HPDE6-E6E7 (cell line): ENCODE measurements around the gene KBTBD13.
"Not testable (repeated sequence)": the region's sequence is repeated elsewhere in the genome, so short reads cannot be mapped to it uniquely, and the experiment has no call there.

Source experiments
- DNase-seq: peaks from one replicate; pipeline ENCODE4 v3.0.0; 2011; ENCODE audit warnings: missing footprints; ENCODE audit errors: extremely low spot score

The KBTBD13 gene

DNA sequence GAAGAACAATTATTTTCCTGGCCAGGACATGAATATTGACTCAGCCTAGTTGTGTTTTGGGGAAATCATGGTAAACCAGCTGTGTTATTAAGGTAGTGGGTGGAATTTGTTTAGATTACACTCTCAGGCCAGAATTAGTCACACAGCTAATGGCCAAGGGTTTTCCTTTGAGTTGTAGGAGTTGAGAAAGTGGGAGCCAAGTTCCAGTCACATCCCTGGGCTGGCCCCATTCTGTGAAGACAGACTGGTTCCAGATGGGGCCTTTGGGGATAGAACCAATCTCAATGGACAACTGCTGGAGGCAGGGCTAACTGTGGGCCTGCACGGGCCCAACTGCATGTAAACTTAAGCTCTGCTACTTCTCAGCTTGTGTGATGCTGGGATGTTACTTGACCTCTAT is 7.4 kb upstream of the KBTBD13 start:
- no peak for DNase-seq

- no peak for DNase-seq
Observed at GRCh38 chr15:65069779-65070546, 6.6 kb upstream of the KBTBD13 start.

GRCh38 chr15:65071381-65071811 is 5.2 kb upstream of the KBTBD13 start:
- no peak for DNase-seq

DNA sequence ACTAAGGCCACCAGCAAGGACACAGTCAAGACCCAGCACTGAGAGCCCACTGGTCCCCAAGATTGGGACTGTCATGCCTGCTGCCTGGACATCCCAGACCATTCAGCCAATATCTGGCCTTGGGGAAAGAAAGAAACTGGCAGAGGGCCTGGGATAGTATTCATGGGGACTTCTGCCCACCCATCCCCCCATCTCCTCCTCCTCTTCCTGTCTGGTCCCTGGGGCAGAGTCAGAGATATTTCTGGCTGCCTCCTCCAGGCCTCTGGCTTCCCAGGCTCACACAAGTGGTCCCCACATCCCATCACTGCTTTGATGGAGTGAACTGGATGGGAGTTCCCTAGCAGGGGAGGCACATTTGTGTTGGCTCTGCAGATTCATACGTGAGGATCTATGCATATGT is 4.5 kb upstream of the KBTBD13 start:
- DNase-seq, result no peak

DNA sequence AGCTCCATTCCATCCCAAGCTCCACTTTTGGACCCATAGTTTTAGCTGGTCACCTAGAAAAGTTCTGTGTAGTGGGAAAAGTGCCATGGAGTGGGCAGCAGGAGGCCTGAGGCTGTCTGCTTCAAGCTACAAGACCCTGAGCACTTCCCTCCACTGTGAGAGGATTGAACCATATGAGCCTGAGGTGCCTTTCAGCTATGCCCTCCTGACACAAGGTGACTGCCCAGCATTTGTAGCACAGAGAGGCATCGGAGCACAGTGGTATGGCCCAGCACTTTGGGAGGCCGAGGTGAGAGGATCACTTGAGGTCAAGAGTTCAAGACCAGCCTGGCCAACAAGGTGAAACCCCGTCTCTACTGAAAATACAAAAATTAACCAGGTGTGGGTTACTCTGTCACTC is 3.9 kb upstream of the KBTBD13 start:
- DNase-seq, result no peak

GRCh38 chr15:65074946-65075345 is 1.6 kb upstream of the KBTBD13 start:
- not testable (repeated sequence) for DNase-seq

DNA sequence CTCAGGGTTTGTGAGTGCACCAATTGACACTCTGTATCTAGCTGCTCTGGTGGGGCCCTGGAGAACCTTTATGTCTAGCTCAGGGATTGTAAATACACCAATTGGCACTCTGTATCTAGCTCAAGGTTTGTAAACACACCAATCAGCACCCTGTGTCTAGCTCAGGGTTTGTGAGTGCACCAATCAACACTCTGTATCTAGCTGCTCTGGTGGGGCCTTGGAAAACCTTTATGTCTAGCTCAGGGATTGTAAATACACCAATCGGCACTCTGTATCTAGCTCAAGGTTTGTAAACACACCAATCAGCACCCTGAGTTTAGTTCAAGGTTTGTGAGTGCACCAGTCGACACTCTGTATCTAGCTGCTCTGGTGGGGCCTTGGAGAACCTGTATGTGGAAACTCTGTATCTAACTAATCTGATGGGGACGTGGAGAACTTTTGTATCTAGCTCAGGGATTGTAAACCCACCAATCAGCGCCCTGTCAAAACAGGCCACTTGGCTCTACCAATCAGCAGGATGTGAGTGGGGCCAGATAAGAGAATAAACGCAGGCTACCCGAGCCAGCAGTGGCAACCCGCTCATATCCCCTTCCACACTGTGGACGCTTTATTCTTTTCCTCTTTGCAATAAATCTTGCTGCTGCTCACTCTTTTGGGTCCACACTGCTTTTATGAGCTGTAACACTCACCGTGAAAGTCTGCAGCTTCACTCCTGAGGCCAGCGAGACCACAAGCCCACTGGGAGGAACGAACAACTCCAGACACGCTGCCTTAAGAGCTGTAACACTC is 745 bp upstream of the KBTBD13 start:
- not testable (repeated sequence) for DNase-seq

DNA sequence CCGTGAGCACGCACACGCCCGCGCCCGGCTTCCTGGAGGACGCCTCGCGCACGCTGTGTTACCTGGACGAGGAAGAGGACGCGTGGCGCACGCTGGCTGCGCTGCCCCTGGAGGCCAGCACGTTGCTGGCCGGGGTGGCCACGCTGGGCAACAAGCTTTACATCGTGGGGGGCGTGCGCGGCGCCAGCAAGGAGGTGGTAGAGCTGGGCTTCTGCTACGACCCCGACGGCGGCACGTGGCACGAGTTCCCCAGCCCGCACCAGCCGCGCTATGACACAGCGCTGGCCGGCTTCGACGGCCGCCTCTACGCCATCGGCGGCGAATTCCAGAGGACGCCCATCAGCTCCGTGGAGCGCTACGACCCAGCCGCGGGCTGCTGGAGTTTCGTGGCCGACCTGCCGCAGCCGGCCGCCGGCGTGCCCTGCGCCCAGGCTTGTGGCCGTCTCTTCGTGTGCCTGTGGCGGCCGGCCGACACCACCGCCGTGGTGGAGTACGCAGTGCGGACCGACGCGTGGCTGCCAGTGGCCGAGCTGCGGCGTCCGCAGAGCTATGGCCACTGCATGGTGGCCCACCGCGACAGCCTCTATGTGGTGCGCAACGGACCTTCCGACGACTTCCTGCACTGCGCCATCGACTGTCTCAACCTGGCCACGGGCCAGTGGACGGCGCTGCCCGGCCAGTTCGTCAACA is 890 bp downstream of the KBTBD13 start:
- DNase-seq, result no peak

GRCh38 chr15:65077981-65078352 is 1.4 kb downstream of the KBTBD13 start:
- no peak for DNase-seq

GRCh38 chr15:65079580-65079979 is 3.0 kb downstream of the KBTBD13 start:
- DNase-seq, result no peak

DNA sequence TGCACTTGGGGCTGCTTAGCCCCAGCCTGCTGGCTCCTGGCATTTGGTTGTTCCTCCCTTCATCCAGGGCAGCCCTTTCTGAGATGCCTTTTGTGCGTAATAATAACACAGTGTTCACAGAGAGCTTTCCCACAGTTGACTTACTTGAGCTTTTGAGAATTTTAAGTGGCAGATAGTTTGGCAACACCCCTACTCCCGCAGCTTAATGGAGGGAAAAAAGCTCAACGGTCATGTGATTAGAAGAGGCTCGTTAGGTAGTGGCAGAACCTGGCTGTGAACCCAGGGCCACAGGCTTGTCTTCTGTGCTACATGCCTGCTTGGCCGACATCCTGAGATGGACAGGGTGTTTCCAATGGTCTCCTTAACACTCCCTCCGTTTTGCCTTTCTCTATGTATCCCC is 4.7 kb downstream of the KBTBD13 start:
- DNase-seq, result no peak

GRCh38 chr15:65081758-65082157 is 5.2 kb downstream of the KBTBD13 start:
- DNase-seq, result no peak

GRCh38 chr15:65082303-65082953 is 5.9 kb downstream of the KBTBD13 start:
- no peak for DNase-seq

DNA sequence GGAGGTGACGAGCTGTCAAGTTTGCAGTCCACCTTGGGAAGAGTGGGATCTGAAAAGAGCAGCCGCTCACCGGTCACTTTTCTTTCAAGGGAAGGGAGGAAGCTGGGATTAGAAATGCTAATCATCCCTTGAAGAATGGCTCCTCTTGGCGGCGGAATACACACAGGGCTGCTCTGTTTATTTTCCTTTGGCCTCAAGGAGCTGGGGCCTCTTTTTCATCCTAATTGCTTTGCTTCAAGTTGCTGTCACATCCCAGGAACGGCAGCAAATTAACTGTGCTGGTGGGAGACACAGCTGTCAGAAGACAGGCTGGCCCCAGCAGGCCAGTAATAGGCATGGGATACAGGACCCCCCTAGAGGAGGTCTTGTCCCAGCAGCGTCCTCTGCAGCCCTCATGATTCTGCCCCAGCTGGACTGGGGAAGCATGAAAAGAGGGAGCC is 6.7 kb downstream of the KBTBD13 start:
- no peak for DNase-seq

DNA sequence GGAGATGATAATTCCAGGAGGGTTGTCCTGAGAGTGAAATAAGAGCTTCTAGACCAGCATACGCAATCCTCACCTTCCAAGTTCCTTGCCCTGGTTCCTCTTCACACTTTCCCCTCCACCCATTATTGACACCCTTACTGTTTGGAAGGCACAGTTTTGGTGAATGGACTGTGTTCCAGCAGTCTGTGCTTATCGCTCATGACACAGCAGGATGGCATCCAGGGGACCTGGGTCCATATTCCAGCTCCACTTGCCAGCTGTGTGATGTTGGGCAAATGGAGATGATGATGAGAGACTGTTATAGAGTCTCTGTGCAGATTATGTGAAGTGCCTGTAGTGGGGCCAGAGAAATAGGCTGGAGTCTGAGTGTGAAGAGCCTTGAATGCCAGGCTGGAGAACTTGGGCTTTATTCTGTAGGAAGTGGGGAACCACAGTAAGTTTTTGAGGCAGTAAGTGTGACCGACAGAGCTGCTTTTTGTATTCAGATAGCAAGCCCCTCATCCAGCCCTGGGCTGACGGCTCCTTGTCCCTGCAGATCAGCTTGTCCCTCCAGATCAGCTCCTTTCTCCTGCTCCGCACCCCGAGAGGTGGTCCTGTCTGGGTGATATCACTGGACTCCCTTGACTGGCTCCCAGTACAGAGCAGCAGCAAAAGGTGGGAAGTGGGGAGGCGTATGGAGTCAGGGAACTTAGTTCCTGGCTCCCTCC is 8.1 kb downstream of the KBTBD13 start:
- DNase-seq, result no peak

GRCh38 chr15:65085207-65085753 is 8.7 kb downstream of the KBTBD13 start:
- no peak for DNase-seq

GRCh38 chr15:65085990-65086679 is 9.6 kb downstream of the KBTBD13 start:
- peak; percentile 52 for DNase-seq

DNA sequence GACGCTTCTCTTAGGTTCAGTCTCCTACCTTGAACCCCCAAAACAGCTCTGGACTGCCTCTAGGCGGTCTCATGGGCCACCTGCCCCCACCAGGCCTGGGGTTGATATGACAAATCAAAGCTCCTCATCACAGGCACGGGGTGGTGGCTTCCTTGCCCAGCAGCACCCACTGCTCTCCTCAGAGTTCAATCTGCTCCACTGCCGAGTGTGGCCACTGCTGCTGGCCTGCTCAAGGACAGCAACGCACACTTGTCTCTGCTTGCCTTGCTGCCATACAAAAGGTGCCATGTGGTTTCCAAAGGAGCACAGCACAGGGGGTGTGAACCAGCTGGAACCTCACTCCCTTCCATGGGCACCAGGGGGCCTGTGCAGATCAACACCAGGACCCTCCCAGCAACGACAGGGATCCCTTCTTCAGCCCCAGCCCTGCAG is 10.2 kb downstream of the KBTBD13 start:
- DNase-seq, result peak; percentile 19

DNA sequence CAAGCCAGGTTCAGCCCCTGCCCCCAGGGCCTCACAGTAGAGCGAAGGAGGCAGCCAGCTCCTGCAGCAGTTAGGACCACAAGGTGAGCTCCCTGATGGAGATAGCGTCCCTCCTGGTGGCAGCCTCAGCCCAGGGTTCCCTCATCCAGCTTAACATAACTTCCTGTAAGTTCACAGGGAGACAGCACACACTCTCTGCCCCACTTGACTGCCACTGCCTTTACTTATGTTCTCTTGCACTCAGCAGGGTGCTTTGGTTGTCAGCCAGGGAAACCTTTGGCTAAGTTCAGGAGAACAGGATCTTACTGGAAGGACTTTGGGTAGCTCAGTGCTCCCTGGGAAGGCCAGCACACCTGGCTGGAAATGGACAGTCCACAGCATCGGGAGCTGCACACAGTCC is 10.9 kb downstream of the KBTBD13 start:
- DNase-seq, result no peak

DNA sequence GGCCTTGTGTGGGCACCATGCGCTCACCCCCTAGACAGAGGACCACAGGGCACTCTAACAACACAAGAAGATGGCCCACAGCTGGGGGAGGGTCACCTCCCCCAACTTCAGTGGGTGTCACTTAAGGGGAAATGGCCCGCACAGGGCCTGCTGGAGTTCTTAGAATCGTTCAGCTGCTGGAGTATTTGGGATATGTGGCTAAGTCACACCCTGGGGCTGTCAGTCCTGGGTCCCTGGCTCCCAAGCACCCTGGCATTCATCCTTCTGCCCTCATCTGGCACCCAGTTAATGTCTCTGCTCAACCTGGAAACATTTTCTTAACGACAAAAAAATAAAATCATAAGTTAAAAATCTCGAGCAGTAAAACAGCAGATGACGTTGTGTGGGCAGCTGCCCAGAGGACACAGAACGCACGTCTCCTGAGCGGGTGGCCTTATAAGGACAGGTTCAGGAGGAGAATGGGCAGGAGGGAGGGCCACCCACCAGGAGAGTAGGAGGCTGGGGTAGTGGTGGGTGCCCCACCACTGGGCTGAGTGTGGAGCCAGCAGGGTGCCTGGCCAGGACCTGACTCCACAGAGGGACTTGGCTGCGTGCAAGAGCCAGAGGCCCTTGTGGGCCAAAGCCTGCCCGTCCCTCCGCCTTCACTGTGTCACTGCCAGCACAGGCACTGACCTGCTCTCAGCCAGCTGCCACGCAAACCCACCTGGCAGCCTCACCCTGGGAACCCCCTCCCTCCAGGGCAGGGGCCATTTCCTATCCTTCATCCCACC is 11.5 kb downstream of the KBTBD13 start:
- DNase-seq, result no peak
